Nephron progenitor cell (in vitro differentiated cells): ENCODE results near the gene ATP5PB.

Experiments used
- DNase-seq: peaks from one replicate; pipeline ENCODE4 v3.0.0; 2021
- H3K27ac Mint-ChIP-seq: 2 replicates; pipeline ENCODE4 v1.8.0; 2021; ENCODE audit warnings: mild to moderate bottlenecking, moderate library complexity, mixed read lengths
- H3K27me3 Mint-ChIP-seq: 2 replicates; pipeline ENCODE4 v1.8.0; 2021; ENCODE audit warnings: mild to moderate bottlenecking, low read depth, mixed read lengths; ENCODE audit not compliant: poor library complexity
- H3K36me3 Mint-ChIP-seq: 2 replicates; pipeline ENCODE4 v1.8.0; 2021; ENCODE audit warnings: low read depth, mixed read lengths
- H3K4me1 Mint-ChIP-seq: 2 replicates; pipeline ENCODE4 v1.8.0; 2021; ENCODE audit warnings: mixed read lengths
- H3K4me3 Mint-ChIP-seq: 2 replicates; pipeline ENCODE4 v1.8.0; 2021; ENCODE audit warnings: mild to moderate bottlenecking, moderate library complexity, mixed read lengths
- H3K9me3 Mint-ChIP-seq: 2 replicates; pipeline ENCODE4 v1.8.0; 2021; ENCODE audit warnings: mild to moderate bottlenecking, moderate library complexity, mixed read lengths
- CTCF ChIP-seq: fragments of 200-600 bp; sonication (generic); IDR thresholded peaks from 2 replicates; pipeline ENCODE4 v1.5.0; 2021; ENCODE audit warnings: antibody characterized with exemption

The ATP5PB gene

GRCh38 chr1:111448482-111448917, 764 bp upstream of the ATP5PB start:
- no peak for DNase-seq
- H3K9me3 Mint-ChIP-seq = no peaks in the 10 kb centered on the region
- peaks cover 32% of the 10 kb centered on the region for H3K36me3 Mint-ChIP-seq
- no peaks in the 10 kb centered on the region for H3K27me3 Mint-ChIP-seq
- peaks cover 47% of the 10 kb centered on the region for H3K4me1 Mint-ChIP-seq
- H3K4me3 Mint-ChIP-seq = peak overlapping the region; percentile 100
- H3K27ac Mint-ChIP-seq = no peak overlapping the region
- TF ChIP-seq CTCF = no peak

- no peak for DNase-seq
- no peak for TF ChIP-seq CTCF
- peaks cover 34% of the 10 kb centered on the region for H3K36me3 Mint-ChIP-seq
- peaks cover 47% of the 10 kb centered on the region for H3K4me1 Mint-ChIP-seq
- H3K27ac Mint-ChIP-seq = peak overlapping the region; percentile 99
- peak overlapping the region; percentile 100 for H3K4me3 Mint-ChIP-seq
- no peaks in the 10 kb centered on the region for H3K9me3 Mint-ChIP-seq
- H3K27me3 Mint-ChIP-seq = no peaks in the 10 kb centered on the region
Observed at GRCh38 chr1:111449703-111450017, 396 bp downstream of the ATP5PB start.

GRCh38 chr1:111450185-111450584, 921 bp downstream of the ATP5PB start:
- no peak for DNase-seq
- no peaks in the 10 kb centered on the region for H3K9me3 Mint-ChIP-seq
- H3K36me3 Mint-ChIP-seq = peaks cover 39% of the 10 kb centered on the region
- H3K27me3 Mint-ChIP-seq = no peaks in the 10 kb centered on the region
- H3K4me3 Mint-ChIP-seq = peak overlapping the region; percentile 100
- H3K27ac Mint-ChIP-seq = peak overlapping the region; percentile 99
- no peak for TF ChIP-seq CTCF
- peaks cover 47% of the 10 kb centered on the region for H3K4me1 Mint-ChIP-seq

- H3K27me3 Mint-ChIP-seq = no peaks in the 10 kb centered on the region
- no peak overlapping the region for H3K27ac Mint-ChIP-seq
- no peak for TF ChIP-seq CTCF
- H3K4me3 Mint-ChIP-seq = no peak overlapping the region
- DNase-seq = no peak
- no peaks in the 10 kb centered on the region for H3K9me3 Mint-ChIP-seq
- H3K36me3 Mint-ChIP-seq = peaks cover 48% of the 10 kb centered on the region
- peaks cover 31% of the 10 kb centered on the region for H3K4me1 Mint-ChIP-seq
Observed at GRCh38 chr1:111452581-111452980, 3.3 kb downstream of the ATP5PB start.

GRCh38 chr1:111453706-111454105, 4.4 kb downstream of the ATP5PB start:
- Mint-ChIP-seq H3K27ac (no peak overlapping the region), H3K4me1 (peaks cover 22% of the 10 kb centered on the region), H3K36me3 (peaks cover 57% of the 10 kb centered on the region), H3K9me3 (no peaks in the 10 kb centered on the region), H3K27me3 (no peaks in the 10 kb centered on the region), H3K4me3 (no peak overlapping the region)
- TF ChIP-seq CTCF = no peak
- DNase-seq = no peak

GRCh38 chr1:111454859-111455641, 5.8 kb downstream of the ATP5PB start:
- peaks cover 20% of the 10 kb centered on the region for H3K4me1 Mint-ChIP-seq
- H3K36me3 Mint-ChIP-seq = peaks cover 65% of the 10 kb centered on the region
- no peaks in the 10 kb centered on the region for H3K9me3 Mint-ChIP-seq
- no peak for TF ChIP-seq CTCF
- H3K27me3 Mint-ChIP-seq = no peaks in the 10 kb centered on the region
- H3K4me3 Mint-ChIP-seq = no peak overlapping the region
- peak overlapping the region; percentile 57 for H3K27ac Mint-ChIP-seq
- DNase-seq = no peak
